WI38 (cell line): ENCODE data around the gene TEK.

Source experiments
- H3K4me3 ChIP-seq: 2 replicates; pipeline ENCODE4 v1.5.1; 2011; ENCODE audit warnings: low read depth, mild to moderate bottlenecking, control low read depth, low read length
- CTCF ChIP-seq: IDR thresholded peaks from 2 replicates; pipeline ENCODE4 v1.5.1; 2012; ENCODE audit warnings: low read depth, mild to moderate bottlenecking, control low read depth, low read length

TEK gene

GRCh38 chr9:27188426-27188825, 79.4 kb downstream of the TEK start:
- TF ChIP-seq CTCF: no peak

GRCh38 chr9:27189426-27189825, 80.4 kb downstream of the TEK start:
- no peak for TF ChIP-seq CTCF
- no peak overlapping the region for H3K4me3 ChIP-seq

More at GRCh38 chr9:27188426-27188825, 79.4 kb downstream of the TEK start:
- H3K4me3 ChIP-seq: no peak overlapping the region

- TF ChIP-seq CTCF: no peak
- H3K4me3 ChIP-seq: no peak overlapping the region
Observed at GRCh38 chr9:27192291-27192960, 83.4 kb downstream of the TEK start.

GRCh38 chr9:27193886-27194285, 84.9 kb downstream of the TEK start:
- H3K4me3 ChIP-seq: no peak overlapping the region

GRCh38 chr9:27194401-27195091, 85.5 kb downstream of the TEK start:
- TF ChIP-seq CTCF: no peak

More at GRCh38 chr9:27193886-27194285, 84.9 kb downstream of the TEK start:
- TF ChIP-seq CTCF: no peak

GRCh38 chr9:27195191-27195590, 86.2 kb downstream of the TEK start:
- TF ChIP-seq CTCF: no peak

More at GRCh38 chr9:27194401-27195091, 85.5 kb downstream of the TEK start:
- H3K4me3 ChIP-seq: no peak overlapping the region

GRCh38 chr9:27196383-27196782, 87.4 kb downstream of the TEK start:
- TF ChIP-seq CTCF: no peak
- H3K4me3 ChIP-seq: no peak overlapping the region

More at GRCh38 chr9:27195191-27195590, 86.2 kb downstream of the TEK start:
- no peak overlapping the region for H3K4me3 ChIP-seq
